ENCODE results near the gene PRR15.

- TF ChIP-seq CTCF (IDR thresholded peaks at IDR 0.05) (no peak), POLR2A (IDR thresholded peaks at IDR 0.05) (no peak)
Measured at GRCh38 chr7:29604052-29604451, 40.4 kb downstream of the PRR15 start.
